Midbrain (tissue), 1 donor: ENCODE data around the gene FBN2.
"Not testable (repeated sequence)": the region's sequence is repeated elsewhere in the genome, so short reads cannot be mapped to it uniquely, and the experiment has no call there.

Experiments used
- DNase-seq: peaks from one replicate; lab custom pipeline; 2025; lab: John Stamatoyannopoulos, UW

Gene FBN2

DNA sequence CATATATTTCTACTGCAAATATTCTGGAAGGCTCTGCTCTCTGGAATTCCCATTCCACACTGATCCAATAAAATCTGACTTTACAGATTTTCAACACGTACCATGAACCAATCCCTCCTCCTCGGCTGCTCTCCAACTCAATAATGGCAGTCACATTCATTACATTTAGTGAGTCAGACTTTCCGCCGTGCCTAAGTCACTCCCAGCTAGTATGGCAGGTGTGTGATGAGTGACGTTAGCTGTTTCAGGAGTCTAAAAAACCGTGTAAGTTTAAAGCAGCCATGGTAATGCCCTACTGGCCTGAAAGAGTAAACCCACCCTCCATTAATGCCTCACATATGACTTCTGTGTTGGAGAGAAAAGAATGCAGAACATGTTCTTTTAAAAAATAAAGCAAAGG, 3.3 kb downstream of the FBN2 start:
- no peak for DNase-seq

DNA sequence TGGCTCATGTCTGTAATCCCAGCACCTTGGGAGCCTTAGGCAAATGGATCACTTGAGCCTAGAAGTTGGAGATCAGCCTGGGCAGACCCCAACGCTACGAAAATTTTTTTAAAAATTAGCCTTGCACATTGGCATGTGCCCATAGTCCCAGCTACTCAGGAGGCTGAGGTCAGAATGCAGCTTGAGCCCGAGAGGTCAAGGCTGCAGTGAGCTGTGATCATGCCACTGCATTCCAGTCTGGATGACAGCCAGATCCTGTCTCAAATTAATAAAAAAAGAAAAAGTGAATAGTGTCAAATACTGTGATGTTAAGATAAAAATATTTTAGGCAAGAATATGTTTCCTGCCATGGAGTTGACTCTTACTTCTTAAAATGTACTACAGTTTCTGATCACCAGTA, 5.3 kb downstream of the FBN2 start:
- no peak for DNase-seq

DNA sequence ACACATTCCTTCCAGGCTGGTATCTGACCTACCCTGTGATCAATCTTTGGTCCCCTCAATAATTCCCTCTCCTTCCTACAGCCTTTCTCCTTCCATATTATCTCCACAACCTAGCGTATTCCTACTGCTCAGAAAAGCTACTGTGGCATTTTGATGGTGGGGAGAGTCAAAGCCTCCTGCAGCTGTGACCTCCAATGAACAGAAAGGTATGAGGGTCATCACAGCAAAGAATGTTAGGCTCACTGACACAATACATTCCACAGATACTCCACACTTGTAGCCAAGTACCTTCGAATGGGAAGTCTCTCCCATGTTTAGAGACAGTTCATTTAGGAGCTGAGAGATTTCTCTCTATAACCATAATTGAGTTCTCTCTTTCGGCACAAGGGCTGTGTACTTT, 5.9 kb downstream of the FBN2 start:
- DNase-seq: no peak

DNA sequence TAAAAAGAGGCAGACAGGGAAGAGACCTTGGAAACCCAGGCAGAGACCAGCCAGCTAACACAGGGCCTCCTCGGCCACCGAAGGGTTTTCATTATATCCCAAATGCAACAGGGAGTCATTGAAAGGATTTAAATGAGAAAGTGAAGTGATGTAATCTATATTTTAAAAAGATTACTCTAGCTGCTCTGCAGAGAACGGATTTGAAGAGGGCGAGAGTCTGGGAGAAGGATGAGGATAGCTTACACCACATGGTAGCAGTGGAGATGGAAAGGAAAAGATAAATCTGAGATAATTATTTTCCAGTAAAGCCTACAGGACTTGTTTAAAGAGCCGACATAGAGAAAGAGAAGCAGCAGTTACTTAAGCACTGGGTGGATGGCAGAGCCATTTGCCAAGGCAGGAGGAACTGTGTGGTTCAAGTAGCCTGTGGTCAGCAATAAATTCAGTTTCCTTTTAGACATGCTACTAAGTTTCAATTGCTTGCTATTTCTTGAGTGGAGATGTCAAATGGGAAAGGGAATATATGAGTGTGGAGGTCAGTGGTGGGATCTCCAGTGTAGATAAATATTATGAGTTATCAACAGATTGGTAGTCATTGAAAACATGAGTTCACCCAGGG, 9.3 kb downstream of the FBN2 start:
- DNase-seq: no peak

DNA sequence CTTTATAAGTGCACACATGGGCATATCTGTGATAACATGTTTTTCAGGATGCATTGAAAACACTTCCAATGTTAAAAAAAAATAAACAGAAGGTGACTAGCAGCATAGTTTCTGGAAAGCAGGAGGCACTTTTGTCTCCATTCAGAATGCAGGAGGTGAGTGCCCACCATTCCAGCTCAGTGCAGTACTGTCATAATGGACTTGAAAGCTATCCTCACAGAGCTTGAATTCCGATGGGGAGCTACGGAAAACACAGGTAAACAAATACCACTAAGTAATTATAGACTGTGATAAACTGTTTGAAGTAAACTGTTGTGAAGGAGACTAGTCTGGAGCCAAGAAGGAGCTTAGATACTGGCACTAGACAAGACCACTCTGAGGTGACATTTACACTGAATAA, 9.9 kb downstream of the FBN2 start:
- DNase-seq: no peak

DNA sequence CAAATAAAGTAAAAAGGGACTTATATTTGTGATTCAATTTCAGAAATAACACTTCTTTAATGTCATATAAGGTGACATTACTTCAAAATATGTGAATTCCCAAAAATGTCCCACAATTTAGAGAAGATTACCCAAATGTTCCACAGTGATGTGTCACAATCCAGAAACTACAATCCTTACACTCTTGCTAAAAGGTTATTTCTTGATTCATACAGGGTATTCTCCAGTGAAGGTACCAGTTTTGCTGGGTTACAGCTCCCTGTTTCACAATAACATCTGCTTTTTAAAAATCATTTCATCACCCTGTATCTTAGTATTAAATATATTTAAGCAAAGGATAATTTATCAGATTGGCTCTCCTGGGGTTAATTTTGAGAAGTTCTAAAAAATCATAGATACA, 11.0 kb downstream of the FBN2 start:
- no peak for DNase-seq

DNA sequence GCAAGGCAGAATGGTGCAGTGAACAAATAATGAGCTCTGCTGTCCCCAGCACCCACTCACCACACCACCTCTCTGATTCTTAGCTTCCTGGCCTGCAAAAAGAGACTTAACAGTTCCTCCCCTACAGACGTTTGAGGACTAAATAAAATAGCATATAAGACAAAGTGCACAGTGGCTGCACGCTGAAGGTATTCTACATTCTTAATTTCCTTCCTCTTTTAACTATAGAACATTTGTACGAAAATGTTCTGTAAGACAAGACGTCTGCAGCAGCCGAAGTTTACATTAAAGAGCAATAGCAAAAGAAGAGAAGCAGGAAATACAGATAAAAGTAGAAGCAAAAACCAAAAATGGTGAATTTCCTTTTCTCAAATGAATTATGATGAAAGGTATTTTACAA, 15.7 kb downstream of the FBN2 start:
- DNase-seq: no peak

DNA sequence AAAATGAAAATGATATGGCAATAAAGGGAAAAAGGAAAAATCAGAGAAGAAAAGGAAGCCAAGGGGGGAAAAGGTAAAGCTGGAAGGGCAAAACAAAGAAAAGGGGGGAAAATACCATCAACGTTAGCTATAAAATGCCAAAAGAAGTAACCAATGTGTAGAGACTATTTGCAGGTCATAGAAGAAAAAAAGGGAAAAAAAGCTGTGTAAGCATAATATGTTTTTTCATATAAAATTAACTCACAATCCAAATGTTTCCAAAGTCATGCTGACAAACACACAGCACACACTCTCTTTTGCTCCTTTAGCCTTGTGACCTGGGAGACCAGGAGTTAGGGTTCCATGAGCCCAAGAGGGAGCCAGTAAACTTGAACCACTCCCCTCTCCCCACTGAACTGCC, 18.2 kb downstream of the FBN2 start:
- no peak for DNase-seq

DNA sequence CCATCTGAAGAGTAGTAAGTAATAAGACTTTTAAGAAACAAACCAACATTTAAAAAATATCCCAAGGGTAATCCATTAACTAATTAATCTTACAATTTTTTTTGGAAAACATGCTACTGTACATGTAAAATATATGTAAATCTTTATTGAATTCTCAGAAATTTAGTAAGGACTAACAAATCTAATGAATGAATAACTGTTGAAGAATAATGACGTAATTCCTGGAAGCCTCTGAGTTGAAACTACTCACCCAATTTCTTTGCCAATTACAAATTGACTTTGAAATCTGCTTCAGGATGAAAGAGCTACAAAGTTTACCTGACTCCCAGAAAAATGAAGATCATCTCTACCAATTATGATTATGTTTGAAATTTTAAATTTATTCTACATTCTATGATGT, 21.1 kb downstream of the FBN2 start:
- no peak for DNase-seq

DNA sequence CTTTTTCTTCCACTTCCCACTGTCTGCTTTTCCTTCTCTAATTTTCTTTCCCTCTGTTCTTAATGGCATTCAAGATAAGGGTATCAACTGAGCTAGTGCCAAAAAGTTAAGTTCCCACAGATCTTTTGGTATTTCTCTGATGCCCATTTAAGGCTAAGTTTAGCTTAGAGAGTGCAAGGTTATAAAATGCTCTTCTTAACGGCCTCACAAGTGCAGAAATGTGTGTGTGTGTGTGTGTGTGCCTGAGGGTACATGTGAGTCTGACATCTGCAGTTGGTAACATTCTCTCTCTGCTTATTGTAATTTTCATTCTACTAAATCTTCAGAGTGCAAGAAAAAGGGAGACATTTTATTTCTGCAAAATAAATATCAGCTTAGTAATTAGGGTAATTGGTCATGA, 24.2 kb downstream of the FBN2 start:
- no peak for DNase-seq

DNA sequence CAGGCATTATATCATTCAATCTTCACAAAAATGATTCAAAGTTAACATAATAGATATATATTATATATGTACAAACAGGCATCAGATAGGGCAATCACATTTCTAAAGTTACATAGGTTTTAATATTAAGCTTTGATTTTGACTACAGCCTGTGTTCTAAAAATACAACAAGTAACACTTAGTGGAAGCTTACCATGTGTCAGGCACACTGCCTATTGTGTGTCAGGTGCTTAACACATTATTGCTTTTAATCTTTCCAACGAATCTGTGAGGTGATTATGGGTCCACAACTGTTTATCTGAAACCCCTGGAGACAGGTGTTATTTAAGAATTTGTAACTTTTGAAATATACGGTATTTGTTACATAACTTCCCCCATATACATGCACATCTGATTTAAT, 25.2 kb downstream of the FBN2 start:
- DNase-seq: no peak

DNA sequence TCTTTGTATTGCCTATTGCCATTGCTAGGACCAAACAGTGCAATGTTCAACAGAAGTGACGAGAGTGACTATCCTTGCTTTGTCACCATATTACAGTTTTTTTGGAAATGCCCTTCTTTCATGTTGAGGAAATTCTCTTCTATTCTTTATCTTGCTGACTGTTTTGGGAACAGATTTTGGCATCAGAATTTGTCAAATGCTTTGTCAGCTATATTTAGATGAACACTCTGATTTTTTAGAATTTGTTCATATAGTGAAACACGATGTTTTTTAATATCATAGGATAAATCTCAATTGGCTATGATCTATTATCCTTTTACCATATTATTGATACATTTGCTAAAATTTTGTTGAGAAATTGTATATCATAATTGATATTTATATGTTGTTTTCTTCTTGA, 31.4 kb downstream of the FBN2 start:
- DNase-seq: no peak

DNA sequence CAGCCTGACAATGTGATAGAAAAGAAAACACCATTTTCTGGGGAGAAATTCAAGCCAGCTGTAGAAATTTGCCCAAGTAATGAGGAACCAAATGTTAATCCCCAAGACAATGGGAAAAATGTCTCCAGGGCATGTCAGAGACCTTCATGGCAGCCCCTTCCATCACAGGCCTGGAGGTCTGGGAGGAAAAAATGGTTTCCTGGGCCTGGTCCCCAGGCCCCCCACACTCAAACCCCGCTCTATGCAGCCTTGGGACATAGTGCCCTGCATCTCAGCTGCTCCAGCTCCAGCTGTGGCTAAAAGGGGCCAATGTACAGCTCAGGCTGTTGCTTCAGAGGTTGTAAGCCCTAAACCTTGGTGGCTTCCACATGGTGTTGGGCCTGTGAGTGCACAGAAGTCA, 34.3 kb downstream of the FBN2 start:
- DNase-seq: not testable (repeated sequence)

DNA sequence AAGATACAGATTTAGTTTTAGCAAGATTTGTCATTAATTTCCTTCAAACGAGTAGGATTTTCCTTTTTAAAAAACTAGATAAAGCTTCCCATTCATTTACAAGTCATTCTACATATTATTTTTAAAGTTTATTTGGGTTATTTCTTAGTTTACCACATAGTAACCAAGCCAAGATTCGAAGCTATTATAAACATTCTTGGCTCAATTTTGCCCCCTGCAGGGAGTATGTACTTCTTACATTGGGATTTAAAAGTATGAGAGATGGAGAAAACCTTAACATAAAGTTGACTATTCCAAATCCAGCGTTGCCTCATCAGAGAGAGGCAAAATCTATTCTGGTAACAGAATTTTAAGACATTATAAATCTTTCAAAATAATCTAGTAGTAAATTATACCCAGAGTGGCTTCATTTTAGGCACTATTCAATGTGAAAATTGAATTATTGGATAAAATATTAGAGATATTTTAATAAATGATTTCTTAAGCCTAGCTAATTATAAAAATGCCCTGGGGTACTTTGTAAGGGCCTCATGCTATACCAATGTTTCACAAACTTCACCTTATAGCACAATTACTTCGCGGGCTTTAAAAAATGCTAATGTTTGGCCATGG, 39.1 kb downstream of the FBN2 start:
- peak; percentile 31 for DNase-seq

DNA sequence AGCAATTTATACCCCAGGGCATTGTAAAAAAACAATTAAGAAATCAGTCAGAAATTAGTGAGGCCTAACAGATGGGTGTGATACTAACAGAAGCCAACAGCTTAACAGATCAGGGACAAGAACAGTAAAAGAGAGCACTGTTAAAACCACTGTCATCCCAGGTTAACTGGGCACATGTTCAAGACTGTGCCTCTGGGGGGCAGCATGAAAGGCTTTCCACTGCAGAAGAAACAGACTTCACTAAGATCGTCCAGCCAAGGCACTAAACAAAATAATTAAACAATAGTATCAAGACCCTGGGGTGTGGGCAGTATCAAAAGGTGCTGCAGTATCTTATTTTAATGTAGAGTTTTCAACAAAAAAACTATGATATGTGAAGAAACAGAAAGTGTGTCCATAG, 43.5 kb downstream of the FBN2 start:
- no peak for DNase-seq

DNA sequence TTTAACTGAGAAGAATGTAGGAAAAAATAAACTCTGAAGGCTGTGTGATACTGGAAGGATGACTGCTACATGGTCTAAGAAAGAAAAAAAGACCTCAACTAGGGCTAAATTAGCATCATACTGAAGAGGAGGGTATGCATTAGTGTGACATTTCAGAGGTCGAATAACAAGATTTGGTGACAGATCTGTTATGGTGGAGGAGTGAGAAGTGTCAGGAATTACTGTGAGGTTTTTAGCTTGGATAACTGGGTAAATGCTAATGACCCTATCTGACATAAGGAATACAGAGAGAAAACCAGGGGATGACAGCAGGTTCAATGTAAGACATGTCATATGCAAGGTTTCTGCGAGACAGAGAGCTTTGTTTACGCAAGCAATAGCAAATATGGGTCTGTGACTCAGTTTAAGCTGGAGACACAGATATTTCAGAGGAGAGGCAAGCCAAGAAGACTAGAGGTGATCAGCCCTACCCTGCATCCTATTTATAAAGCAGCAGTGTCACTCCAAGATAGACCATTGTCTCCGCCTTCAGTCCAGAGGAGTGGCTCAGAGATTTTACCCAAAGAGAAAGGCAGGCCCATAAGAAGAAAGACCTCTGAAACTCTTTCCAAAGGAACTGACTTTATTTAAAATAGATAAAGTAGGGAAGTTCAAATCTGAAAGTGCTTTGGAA, 44.3 kb downstream of the FBN2 start:
- DNase-seq: no peak

DNA sequence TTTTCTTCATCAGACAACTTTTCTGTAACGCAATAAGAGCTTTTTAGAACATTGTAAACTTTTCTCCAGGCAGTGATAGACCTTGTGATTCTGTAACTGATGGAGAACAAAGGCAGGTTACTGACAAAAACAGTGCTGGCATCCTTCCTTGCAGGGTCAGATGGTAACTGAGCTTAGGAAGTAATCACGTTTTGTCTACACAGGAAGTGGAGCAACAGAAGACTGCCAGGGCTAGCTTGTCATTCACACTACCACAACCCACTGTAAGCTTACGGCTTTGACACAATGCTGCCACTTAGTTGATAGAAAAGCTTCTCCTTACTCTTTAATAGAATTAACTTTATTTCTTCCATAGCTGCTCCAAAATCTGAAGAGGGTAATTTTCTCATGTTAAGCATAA, 46.8 kb downstream of the FBN2 start:
- DNase-seq: no peak

DNA sequence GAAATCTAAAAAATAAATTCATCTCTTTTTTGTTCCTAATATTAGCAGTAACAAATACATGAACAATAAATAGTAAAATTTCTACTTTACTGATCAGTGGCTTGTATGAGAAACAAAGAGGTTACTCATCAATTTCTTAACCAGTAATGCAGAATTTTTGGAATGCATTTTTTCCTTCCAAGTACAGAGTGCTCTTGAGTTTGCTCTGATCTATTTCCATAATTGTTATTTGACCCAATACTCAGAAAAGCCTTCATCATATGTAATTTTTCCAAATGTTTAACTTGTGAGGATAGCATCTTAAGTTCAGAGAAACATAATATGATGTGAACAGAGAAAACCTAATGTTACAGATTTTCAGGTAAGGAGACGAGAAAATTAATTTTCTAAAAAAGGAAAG, 47.3 kb downstream of the FBN2 start:
- no peak for DNase-seq

DNA sequence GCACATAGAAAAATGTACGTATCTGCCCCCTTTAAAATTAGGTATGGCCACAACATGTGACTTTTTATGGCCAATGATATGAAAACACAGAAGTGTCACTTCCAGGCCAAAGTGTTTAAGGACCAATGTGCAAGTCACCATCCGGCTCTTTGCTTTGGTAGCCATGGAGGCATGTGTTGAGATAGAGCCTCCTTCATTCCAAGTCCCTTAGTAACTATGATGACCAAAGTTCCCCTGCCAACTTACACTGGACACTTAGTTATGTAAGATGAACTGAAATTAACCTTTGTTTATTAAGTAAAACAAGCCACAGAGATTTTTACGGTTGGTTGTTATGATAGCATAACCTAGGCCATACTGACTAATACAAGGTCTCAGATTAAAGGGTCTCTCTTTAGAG, 51.0 kb downstream of the FBN2 start:
- DNase-seq: no peak

DNA sequence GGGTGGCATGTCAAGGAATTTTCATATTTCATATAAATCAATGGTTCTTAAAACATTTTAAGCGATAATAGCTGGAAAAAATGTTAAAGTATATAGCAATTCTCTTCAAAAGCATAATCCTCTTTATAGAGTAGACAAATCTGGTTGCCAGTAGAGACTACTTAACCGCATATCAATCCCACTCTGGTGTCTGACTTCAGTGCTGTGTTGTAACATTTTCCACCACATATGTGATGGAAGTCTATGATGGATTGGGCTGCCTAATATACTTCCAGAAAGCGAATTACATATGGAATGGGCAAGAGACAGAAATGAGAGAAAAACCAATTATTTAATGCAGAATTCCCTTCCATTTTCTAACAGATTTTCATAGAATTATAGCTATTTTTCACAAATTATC, 54.3 kb downstream of the FBN2 start:
- no peak for DNase-seq

DNA sequence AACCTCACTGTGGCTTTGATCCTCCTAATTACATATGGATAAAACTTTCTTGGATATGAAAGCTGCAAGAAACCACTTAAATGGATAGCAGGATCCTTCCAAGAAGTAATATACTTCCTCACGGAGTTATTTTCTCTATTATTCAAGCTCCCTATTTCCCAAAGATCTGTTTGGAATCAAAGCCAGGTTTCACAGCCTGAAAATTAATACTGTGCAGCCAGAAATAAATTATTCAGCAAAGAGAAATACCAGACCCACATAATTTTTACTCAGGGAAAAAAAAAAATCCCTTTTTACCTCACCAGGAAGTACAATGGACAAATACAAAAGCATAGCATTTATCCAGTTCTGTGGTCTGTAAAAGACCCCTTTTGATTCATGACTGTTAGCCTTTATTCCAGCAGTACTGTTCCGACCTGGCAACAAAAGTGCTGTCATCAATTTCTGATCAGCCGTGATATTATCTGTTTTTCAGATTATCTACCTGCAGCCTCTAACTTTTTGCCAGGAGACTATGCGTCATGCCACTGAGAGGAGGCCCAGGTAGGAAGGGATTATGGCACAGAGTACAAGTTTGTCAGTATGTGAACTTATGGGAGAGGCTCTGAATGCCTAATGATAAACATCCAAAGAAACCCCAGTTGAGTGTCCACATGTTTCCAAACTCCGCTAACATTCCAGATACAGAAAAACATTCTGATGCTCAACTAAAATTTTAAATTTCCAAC, 57.0 kb downstream of the FBN2 start:
- no peak for DNase-seq

DNA sequence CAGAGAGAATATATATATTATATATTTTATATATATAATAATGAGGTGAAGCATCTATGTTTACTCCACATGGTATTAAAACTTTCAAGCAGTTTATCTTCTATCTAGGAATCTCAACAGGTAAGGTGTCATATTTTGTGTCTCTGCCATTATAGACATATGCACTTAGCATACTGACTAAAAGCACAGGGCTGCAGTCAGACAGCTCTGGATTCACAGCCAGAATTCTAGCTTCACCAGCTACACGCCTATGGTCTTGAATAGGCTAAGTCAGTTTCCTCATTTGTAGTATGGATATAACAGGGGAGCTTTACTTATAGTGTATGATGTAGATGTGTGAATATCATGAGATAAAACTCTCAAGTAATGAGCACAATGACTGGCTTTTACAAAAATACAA, 57.9 kb downstream of the FBN2 start:
- DNase-seq: no peak
